Measurements from ENCODE around the gene TMEM38B. TPM values are rescaled to one million over a fixed set of nuclear protein-coding genes. Genes with fewer than 3 reads are reported as not detected.

TMEM38B gene
- 9.7 and 14.0 TPM in 2 replicates for total RNA-seq

GRCh38 chr9:105694190-105694847, at the start of gene TMEM38B:
TSS of gene TMEM38B (plus strand) at chr9:105694541. CDS start at chr9:105694661, 120 bp downstream.

GRCh38 chr9:105662184-105663104, 31.9 kb upstream of the TMEM38B start, which contains the start of gene TAL2:
TSS of gene TAL2 (plus strand) at chr9:105662457. CDS start at chr9:105662497, 40 bp downstream.

Other genes with a start within 250 kb of the TMEM38B start
- 1.8 and 1.9 TPM in 2 replicates for gene FSD1L, start 246.5 kb upstream of the TMEM38B start, total RNA-seq
- 8.4 and 9.7 TPM in 2 replicates for gene FKTN, start 136.4 kb upstream of the TMEM38B start, total RNA-seq
- gene TAL2, start 32.1 kb upstream of the TMEM38B start, total RNA-seq, result not detected in 2 replicates